ENCODE results near the gene TMOD3.
"Not testable (repeated sequence)": the region's sequence is repeated elsewhere in the genome, so short reads cannot be mapped to it uniquely, and the experiment has no call there.

Gene TMOD3

GRCh38 chr15:51829376-51830275 is at the start of gene TMOD3:
Gene TMOD3 (plus strand): TSS chr15:51829653. CDS start chr15:51862885, 33,232 bp downstream.
- peak; percentile 81 for DNase-seq (ENCODE audit: low read depth)

DNA sequence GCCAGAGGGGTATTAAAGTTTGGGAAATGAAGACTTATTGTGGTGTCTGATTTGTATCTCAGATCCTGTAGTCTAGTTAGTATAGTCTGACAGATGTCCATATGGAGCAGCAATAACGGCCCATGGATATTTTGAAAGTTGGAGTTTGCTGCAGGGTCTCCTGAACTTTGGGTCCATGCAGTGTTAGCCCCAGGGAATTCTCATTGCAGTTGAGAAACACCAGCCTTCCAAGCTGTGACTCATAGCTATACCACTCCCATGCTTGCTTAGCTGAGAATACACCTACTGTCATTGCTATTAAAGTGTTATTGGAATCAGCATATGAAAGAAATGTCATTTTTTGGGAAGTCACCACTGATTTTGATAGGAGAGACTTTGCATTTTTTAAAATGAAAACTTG is 48.8 kb upstream of the TMOD3 start:
- no peak for DNase-seq (ENCODE audit: low read depth)

DNA sequence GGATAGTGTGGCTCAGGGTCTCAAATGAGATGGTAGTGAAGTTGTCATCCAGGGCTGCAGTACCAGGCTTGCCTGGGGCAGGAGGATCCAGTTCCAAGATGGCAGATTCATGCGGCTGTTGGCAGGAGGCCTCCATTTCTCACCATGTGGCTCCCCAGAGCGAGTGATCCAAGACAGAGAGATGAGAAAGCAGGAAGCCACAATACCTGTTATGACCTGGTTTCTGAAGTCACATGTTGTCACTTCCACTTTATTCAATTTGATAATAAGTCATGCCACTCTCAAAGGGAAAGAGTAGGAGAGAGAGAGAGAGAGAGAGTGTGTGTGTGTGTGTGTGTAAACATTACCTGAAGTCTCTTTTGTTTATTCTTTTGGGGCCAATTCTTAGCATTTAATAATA is 47.9 kb upstream of the TMOD3 start:
- DNase-seq (ENCODE audit: low read depth) = no peak

- no peak for DNase-seq (ENCODE audit: low read depth)
Observed at GRCh38 chr15:51782357-51782896, 47.0 kb upstream of the TMOD3 start.

DNA sequence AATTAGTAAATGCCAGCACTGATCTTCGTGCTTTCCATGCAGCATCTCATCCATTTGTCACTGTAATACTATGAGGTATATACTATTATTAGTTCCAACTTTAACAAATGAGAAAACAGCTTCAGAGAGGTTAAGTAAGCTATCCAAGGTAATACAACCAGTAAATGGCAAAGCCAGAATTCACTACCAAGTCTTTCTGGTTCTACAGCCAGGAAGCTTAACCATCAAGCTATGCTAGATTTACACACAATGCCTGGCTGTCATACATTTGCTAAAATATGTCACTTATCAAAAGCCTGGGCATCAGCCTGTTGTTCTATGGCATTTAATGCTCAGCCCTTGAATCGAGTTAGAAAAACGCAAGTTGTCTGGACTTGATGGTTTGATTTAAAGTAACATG is 45.5 kb upstream of the TMOD3 start:
- DNase-seq (ENCODE audit: low read depth) = no peak

DNA sequence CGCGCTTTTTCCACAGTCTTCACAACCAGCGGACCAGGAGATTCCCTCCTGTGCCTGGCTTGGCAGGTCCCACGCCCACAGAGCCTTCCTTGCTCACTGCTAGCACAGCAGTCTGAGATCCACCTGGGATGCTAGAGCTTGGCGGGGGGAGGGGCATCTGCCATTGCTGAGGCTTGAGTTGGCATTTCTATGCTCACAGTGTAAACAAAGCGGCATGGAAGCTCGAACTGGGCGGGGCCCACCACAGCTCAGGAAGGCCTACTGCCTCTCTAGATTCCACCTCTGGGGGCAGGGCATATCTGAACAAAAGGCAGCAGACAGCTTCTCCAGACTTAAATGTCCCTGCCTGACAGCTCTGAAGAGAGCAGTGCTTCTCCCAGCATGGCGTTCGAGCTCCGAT is 42.3 kb upstream of the TMOD3 start:
- DNase-seq (ENCODE audit: low read depth) = not testable (repeated sequence)

DNA sequence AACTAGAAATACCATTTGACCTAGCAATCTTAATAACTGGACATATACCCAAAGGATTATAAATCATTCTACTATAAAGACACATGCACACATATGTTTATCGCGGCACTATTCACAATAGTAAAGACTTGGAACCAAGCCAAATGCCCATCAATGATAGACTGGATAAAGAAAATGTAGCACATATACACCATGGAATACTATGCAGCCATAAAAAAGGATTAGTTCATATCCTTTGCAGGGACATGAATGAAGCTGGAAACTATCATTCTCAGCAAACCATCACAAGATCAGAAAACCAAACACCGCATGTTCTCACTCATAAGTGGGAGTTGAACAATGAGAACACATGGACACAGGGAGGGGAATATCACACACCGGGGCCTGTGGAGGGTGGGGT is 37.0 kb upstream of the TMOD3 start:
- not testable (repeated sequence) for DNase-seq (ENCODE audit: low read depth)

GRCh38 chr15:51793521-51794305 is 35.7 kb upstream of the TMOD3 start:
- no peak for DNase-seq (ENCODE audit: low read depth)

GRCh38 chr15:51796847-51797401 is 32.5 kb upstream of the TMOD3 start:
- DNase-seq (ENCODE audit: low read depth) = no peak

DNA sequence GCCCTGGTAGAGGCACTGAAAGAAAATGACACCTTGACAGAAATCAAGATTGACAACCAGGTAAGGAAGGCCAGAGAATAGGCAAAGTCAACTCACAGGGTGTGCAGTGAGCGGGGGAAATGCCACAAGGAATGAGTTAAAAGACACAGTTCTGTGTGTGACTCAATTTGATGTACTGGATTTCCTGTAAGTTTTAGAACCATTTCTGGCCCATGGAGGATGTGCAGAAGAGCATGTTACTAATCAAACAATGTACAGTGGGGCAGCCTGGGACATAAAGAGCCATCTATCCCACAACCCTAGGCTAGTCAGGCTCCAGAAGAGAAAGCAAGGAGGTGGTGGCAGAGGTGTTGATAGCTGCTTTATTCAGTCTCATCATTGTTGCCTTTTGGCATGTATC is 31.2 kb upstream of the TMOD3 start:
- no peak for DNase-seq (ENCODE audit: low read depth)

DNA sequence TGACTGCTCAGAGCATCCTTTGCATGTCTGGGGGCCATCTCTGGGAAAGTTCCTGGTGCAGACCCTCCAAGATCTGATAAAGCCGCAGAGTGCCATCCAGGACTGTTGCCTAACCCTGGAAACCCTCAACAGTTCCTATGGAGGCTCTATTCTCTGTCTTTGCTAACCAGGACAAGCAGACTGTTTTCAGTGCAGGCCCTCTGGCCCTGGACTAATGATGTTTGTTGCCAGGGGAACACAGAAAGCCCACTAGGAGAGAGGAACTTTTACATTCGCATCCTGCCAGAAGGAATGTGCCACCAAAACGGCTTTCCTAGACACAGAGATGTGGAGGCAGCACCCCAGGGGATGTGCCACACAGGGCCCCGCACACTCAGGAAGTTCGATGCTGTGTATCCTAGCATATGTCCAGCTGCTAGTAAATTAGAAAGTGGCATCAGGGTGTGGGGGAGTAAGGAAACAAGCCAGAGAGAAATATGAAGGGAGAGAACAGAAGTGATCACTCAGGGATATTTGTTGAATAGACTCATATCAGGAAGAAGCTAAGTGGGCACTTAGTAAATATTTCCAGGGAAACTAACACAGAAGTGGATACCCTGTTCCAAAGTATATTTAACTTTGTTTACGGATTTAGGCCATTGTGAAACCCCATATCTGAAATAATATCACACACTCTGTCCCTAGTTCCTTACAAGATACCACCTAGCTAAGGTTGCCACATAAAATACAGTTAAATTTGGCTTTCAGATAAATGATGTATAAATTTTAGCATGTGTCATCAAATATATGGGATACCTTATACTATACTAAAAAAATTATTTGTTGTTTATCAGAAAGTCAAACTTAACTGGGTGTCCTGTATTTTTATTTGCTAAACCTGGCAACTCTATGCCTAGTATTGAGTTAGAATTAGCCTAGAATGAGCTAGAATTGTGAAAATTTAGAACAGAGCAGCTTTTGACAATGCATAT is 29.9 kb upstream of the TMOD3 start:
- DNase-seq (ENCODE audit: low read depth) = no peak

DNA sequence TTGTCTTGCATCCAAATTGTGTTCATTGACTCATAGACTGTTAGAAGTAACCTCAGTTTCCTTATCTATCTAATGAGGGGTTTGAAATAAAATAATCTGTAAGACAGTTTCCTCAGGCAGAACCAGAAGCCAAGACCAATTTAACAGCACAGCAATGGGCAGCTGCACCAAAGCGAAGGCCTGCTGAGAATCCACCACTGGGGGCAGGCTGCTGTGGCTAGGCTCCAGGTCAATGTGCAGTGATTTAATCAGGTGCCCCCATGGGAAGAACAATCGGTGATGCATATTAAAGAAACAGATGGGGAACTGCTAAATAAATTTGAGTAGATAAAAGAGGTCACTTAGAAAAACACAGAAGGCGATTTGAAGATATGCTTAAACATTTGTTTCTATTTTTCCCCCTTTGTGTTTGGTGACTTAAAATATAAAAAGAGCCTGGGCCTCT is 28.0 kb upstream of the TMOD3 start:
- DNase-seq (ENCODE audit: low read depth) = no peak

DNA sequence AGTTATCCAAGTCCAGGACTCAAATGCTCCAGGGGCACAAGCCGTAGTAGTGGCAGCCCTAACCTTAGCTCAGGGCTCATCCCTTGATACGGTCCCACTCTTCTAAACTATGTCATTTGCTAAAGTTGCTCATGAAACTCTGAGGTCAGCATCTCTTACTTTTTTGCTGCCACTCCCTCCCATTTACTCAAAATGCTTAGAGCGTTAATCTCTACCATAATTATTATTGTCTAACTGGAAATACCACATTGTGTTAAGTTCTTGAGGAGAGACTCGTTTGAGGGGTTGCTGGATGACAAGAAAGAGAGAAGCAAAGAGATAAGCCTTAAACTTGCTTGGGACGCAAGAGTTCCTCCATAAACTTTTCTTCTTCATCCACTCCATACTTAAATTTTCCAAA is 26.9 kb upstream of the TMOD3 start:
- DNase-seq (ENCODE audit: low read depth) = no peak

- DNase-seq (ENCODE audit: low read depth) = no peak
Observed at GRCh38 chr15:51803965-51804364, 25.5 kb upstream of the TMOD3 start.

- DNase-seq (ENCODE audit: low read depth) = no peak
Observed at GRCh38 chr15:51806123-51806522, 23.3 kb upstream of the TMOD3 start.

- DNase-seq (ENCODE audit: low read depth) = no peak
Observed at GRCh38 chr15:51809457-51809856, 20.0 kb upstream of the TMOD3 start.

DNA sequence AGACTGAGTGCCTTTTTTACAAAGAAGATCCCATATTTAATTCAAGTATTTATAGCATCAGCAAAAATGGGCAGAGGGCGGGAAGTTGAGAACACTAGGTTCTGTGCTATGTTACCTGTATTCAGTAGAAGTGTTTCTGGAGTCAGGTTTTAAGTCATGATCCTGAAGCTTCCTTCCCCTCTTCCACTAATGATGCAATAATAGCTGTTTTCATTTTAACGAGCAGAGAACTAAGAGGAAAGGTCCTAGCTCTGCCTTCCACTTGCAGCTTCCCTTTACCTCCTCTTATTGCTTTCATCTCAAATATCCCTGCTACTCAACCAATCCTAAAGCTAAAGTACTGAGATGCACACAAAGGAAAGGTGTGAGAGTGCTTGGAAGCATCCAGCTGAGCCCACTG is 16.9 kb upstream of the TMOD3 start:
- no peak for DNase-seq (ENCODE audit: low read depth)

DNA sequence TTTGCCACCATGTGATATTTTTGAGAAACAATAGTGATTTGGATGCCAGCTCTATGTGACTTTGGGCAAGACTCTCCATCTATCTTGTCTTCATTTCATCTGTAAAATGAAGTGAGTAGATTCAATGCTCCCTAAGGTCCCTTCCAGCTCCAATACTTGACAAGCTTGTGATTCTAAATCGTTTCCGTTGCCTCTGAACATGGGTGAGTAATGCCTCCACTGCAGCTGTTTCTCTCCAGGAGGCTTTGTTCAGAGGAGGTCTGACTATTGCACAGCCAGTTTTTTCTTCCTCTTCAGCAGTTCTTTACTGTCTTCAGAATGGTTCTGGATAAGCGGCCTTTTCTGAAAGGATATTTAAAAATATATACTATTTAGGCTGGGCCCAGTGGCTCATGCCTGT is 14.8 kb upstream of the TMOD3 start:
- no peak for DNase-seq (ENCODE audit: low read depth)

DNA sequence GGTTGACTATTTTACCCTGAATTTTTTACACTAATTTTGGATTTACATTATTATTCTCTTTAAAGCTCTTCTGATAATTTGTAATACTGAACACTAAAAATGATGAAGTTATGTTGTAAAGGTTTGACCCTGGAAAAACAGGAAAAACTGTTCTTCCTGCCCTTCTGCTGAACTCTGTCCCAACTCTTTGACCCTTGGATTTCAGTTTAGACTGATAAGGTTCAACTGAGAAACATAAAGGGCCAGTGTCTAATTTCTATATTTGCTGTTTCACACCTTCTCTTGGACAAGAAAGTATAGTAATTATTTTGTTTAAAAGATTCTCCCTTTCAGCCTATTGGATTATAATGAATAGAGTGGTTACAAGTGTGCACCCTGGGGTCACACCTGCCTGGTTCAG is 12.8 kb upstream of the TMOD3 start:
- DNase-seq (ENCODE audit: low read depth) = no peak

- DNase-seq (ENCODE audit: low read depth) = no peak
Observed at GRCh38 chr15:51818150-51818549, 11.3 kb upstream of the TMOD3 start.

DNA sequence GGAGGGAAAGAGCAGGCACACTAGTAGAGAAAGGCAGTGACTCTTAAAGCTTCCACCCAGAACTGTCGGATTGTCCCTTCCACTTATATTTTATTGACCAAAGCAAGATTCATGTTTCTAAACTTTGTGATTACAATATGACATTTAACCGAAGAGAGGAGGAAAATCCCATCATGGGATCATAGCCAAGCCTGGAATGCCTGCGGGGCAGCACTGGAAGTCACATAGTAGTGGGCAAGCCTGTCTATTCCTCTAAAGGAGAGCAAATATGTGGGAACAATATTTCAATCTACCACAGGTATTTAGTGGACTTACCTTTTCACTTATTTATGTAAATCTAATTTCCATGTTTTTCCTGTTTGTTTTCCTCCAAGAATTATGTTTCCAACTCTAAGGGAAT is 3.8 kb upstream of the TMOD3 start:
- no peak for DNase-seq (ENCODE audit: low read depth)

Data from stimulated activated CD8-positive, alpha-beta memory T cell treated with anti-CD3 and anti-CD28 coated beads, Interleukin-15, amount 100 ng/mL, for 24 hours (primary cell).